ENCODE results near the gene ATXN3.

DNA sequence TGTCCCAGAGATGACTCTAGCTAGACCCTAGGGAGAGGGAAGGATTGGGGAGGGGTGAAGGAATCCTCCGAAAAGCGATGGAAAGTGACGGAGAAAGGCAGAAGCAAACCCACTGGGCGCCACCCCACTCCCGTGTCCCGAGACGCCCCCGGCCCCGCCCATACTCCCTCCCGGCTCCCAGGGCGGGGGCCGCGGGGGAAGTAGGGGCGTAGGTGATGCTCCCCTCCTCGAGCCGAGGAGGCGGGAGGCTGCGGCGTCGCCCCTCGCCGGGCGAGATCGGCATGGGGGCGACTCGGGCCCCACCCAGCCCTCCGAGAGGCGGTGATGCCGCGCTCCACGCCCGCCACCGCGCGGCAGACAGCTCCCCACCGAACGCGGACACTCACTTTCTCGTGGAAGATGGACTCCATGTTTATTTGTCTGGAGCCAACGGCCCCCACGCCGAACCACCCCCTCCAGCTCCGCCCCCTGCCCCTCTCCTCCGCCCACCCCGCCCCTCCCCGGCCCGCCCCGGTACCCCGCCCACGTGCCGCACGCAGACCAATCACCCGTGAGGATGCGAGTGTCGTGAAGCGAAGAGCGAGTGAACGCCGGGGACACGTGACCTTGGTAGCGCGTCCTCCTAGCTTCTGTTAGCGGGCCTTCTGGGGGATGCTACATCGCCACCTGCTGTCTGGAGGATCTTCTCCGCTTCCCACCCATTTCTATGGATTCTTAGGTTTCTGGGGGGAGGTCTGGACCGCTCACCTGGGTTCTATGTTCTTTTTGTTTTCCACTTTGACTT, at the start of gene ATXN3:
- TF ChIP-seq ZNF274 (IDR thresholded peaks at IDR 0.05; ENCODE audit: low read depth, low read length) (no peak), YY1 (IDR thresholded peaks at IDR 0.05; ENCODE audit: insufficient read depth, insufficient read length) (no peak)

Data from NT2/D1 (cell line).